CD14-positive monocyte (primary cell): Measurements from ENCODE around the gene SPRY4. TPM values are rescaled to one million over a fixed set of nuclear protein-coding genes. Genes with fewer than 3 reads are reported as not detected.

Experiments used
- DNase-seq, 3 donors: peaks; one replicate each; pipeline ENCODE4 v3.0.0-alpha.2; 2011 to 2022
- H2AFZ ChIP-seq: 2 replicates; pipeline ENCODE4 v1.6.0; 2012; ENCODE audit warnings: mild to moderate bottlenecking, low read depth, low read length, inconsistent platforms; ENCODE audit not compliant: insufficient read depth, poor library complexity, severe bottlenecking
- H3K27ac ChIP-seq, 2 donors: 1 replicate in 1 of 2; 2 replicates in 1 of 2; pipeline ENCODE4 v1.5.1; 2012 to 2013; ENCODE audit warnings: low read length in 2 of 2, control low read depth in 1 of 2, inconsistent platforms in 1 of 2, low read depth in 1 of 2, mild to moderate bottlenecking in 1 of 2
- H3K27me3 ChIP-seq, 2 donors: one replicate each; pipeline versions ENCODE4 v1.6.0 to v1.6.1; 2011 to 2013; ENCODE audit warnings: low read length in 2 of 2; ENCODE audit not compliant: control insufficient read depth in 2 of 2, insufficient read depth in 2 of 2
- H3K36me3 ChIP-seq, 2 donors: replicated peaks in 1 of 2; 1 replicate in 1 of 2; 2 replicates in 1 of 2; pipeline versions ENCODE4 v1.5.1 to v1.6.1; 2012 to 2013; ENCODE audit warnings: low read length in 2 of 2, control low read depth in 1 of 2, inconsistent platforms in 1 of 2, mild to moderate bottlenecking in 1 of 2; ENCODE audit not compliant: insufficient read depth in 2 of 2, control insufficient read depth in 1 of 2
- H3K4me1 ChIP-seq, 2 donors: 1 replicate in 1 of 2; 2 replicates in 1 of 2; pipeline versions ENCODE4 v1.5.1 to v1.6.1; 2012 to 2013; ENCODE audit warnings: low read length in 2 of 2, control low read depth in 1 of 2, inconsistent platforms in 1 of 2, mild to moderate bottlenecking in 1 of 2, moderate library complexity in 1 of 2; ENCODE audit not compliant: insufficient read depth in 2 of 2, control insufficient read depth in 1 of 2
- H3K4me2 ChIP-seq: replicated peaks from 2 replicates; pipeline ENCODE3; 2012; ENCODE audit warnings: low read length, moderate library complexity, mild to moderate bottlenecking; ENCODE audit not compliant: poor library complexity, severe bottlenecking; ENCODE audit errors: extremely low read depth
- H3K4me3 ChIP-seq, 3 experiments: fragments of 200-600 bp in 1 of 3; sonication (generic) in 1 of 3; replicated peaks in 1 of 3; 1 replicate in 2 of 3; 2 replicates in 1 of 3; pipeline ENCODE4 v1.5.1; 2011 to 2013; ENCODE audit warnings: low read length in 3 of 3, mild to moderate bottlenecking in 3 of 3, control low read depth in 2 of 3, low read depth in 2 of 3, inconsistent platforms in 1 of 3, moderate library complexity in 1 of 3
- H3K79me2 ChIP-seq: 2 replicates; pipeline ENCODE4 v1.6.0; 2012; ENCODE audit warnings: mild to moderate bottlenecking, control low read depth, inconsistent platforms, low read length, moderate library complexity; ENCODE audit not compliant: insufficient read depth
- H3K9ac ChIP-seq: 2 replicates; pipeline ENCODE4 v1.6.0; 2017; ENCODE audit warnings: low read length, mild to moderate bottlenecking; ENCODE audit not compliant: insufficient read depth, poor library complexity, severe bottlenecking
- H3K9me3 ChIP-seq, 2 donors: replicated peaks in 1 of 2; 1 replicate in 1 of 2; 2 replicates in 1 of 2; pipeline versions ENCODE4 v1.5.1 to v1.6.1; 2012 to 2013; ENCODE audit warnings: low read length in 2 of 2, control low read depth in 1 of 2; ENCODE audit not compliant: control insufficient read depth in 1 of 2, insufficient read depth in 1 of 2
- H4K20me1 ChIP-seq: 2 replicates; pipeline ENCODE4 v1.6.0; 2012; ENCODE audit warnings: mild to moderate bottlenecking, low read length, control low read depth, moderate library complexity; ENCODE audit not compliant: insufficient read depth
- H3K27ac Mint-ChIP-seq, 7 donors: one replicate each; pipeline ENCODE4 v1.8.0; 2020; ENCODE audit warnings: mild to moderate bottlenecking in 7 of 7, mixed read lengths in 7 of 7, moderate library complexity in 6 of 7, inconsistent platforms in 2 of 7
- H3K27me3 Mint-ChIP-seq, 3 donors: one replicate each; pipeline ENCODE4 v1.8.0; 2021 to 2022; ENCODE audit warnings: low read depth in 3 of 3, mild to moderate bottlenecking in 3 of 3, mixed read lengths in 3 of 3, moderate library complexity in 3 of 3, inconsistent platforms in 1 of 3
- H3K36me3 Mint-ChIP-seq, 2 donors: one replicate each; pipeline ENCODE4 v1.8.0; 2020; ENCODE audit warnings: mixed read lengths in 2 of 2, inconsistent platforms in 1 of 2, mild to moderate bottlenecking in 1 of 2
- H3K4me1 Mint-ChIP-seq: one replicate; pipeline ENCODE4 v1.8.0; 2020; ENCODE audit warnings: mild to moderate bottlenecking, mixed read lengths
- H3K4me3 Mint-ChIP-seq, 2 donors: one replicate each; pipeline ENCODE4 v1.8.0; 2020; ENCODE audit warnings: mild to moderate bottlenecking in 2 of 2, mixed read lengths in 2 of 2, moderate library complexity in 1 of 2
- H3K9me3 Mint-ChIP-seq, 7 donors: one replicate each; pipeline ENCODE4 v1.8.0; 2020 to 2022; ENCODE audit warnings: mixed read lengths in 7 of 7, mild to moderate bottlenecking in 6 of 7, moderate library complexity in 6 of 7, inconsistent platforms in 2 of 7
- WGBS: methylation state at CpG from one replicate; pipeline ENCODE4 v1.1.5; 2013; ENCODE audit warnings: missing lambda C conversion rate; ENCODE audit not compliant: insufficient coverage; 5-methylcytosine and 5-hydroxymethylcytosine counted together
- intact Hi-C, 2 donors: fragments of 100-400 bp; cut with micrococcal nuclease; formaldehyde crosslinking; loops; one replicate each; pipeline versions ENCODE4 v1.15.0 to v1.15.1; 2023
- polyA plus RNA-seq, 3 donors: library from polyadenylated mRNA; depleted of rRNA in 1 of 3; unstranded in 2 of 3; stranded (reverse) in 1 of 3; fragments of 300-500 nt in 2 of 3; fragments of >200 nt in 1 of 3; fragmentation: Illumina TruSeq in 2 of 3; gene quantifications; 1 replicate in 2 of 3; 2 replicates in 1 of 3; pipeline ENCODE4 v1.2.3, GENCODE V29; 2012 to 2021
- TF ChIP-seq, protein P1 (sequence below): fragments of 200-600 bp; IDR thresholded peaks from one replicate; pipeline ENCODE4 v1.8.0; 2022; ENCODE audit warnings: antibody characterized with exemption, mild to moderate bottlenecking

The SPRY4 gene
- polyA plus RNA-seq, 3 donors, result not detected

GRCh38 chr5:142287096-142287972 is 37.5 kb downstream of the SPRY4 start:
- H3K9ac ChIP-seq, result no peak overlapping the region
- peak overlapping the region in 1 of 7 donors; percentile 77 for H3K27ac Mint-ChIP-seq

GRCh38 chr5:142286111-142286510 is 38.7 kb downstream of the SPRY4 start:
- H3K36me3 Mint-ChIP-seq, result no peaks in the 10 kb centered on the region
- Histone ChIP-seq H3K79me2 (no peaks in the 10 kb centered on the region), H3K27ac (no peak overlapping the region), H2AFZ (no peak overlapping the region), H3K4me1 (no peaks in the 10 kb centered on the region), H3K9me3 (no peaks in the 10 kb centered on the region), H3K27me3 (no peaks in the 10 kb centered on the region), H3K36me3 (no peaks in the 10 kb centered on the region), H3K4me2 (no peak overlapping the region), H4K20me1 (no peaks in the 10 kb centered on the region), H3K9ac (no peak overlapping the region), H3K4me3 (no peak overlapping the region)
- no peak overlapping the region for H3K27ac Mint-ChIP-seq
- 78% methylated on average over 7 of the region's 12 CpGs for WGBS
- intact Hi-C loops, result no loop called here
- DNase-seq, result no peak
- H3K27me3 Mint-ChIP-seq, result peaks cover 7 to 23% (median 17%) of the 10 kb centered on the region in 3 donors
- H3K9me3 Mint-ChIP-seq, result no peaks in the 10 kb centered on the region
- TF ChIP-seq, protein P1, sequence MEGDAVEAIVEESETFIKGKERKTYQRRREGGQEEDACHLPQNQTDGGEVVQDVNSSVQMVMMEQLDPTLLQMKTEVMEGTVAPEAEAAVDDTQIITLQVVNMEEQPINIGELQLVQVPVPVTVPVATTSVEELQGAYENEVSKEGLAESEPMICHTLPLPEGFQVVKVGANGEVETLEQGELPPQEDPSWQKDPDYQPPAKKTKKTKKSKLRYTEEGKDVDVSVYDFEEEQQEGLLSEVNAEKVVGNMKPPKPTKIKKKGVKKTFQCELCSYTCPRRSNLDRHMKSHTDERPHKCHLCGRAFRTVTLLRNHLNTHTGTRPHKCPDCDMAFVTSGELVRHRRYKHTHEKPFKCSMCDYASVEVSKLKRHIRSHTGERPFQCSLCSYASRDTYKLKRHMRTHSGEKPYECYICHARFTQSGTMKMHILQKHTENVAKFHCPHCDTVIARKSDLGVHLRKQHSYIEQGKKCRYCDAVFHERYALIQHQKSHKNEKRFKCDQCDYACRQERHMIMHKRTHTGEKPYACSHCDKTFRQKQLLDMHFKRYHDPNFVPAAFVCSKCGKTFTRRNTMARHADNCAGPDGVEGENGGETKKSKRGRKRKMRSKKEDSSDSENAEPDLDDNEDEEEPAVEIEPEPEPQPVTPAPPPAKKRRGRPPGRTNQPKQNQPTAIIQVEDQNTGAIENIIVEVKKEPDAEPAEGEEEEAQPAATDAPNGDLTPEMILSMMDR, result no peak
- H3K4me3 Mint-ChIP-seq, result no peak overlapping the region
- peaks cover 4% of the 10 kb centered on the region for H3K4me1 Mint-ChIP-seq

More at GRCh38 chr5:142287096-142287972, 37.5 kb downstream of the SPRY4 start:
- H3K36me3 ChIP-seq, result no peaks in the 10 kb centered on the region
- H3K4me1 ChIP-seq, result no peaks in the 10 kb centered on the region
- DNase-seq, result no peak
- H3K4me3 ChIP-seq, result no peak overlapping the region
- H3K79me2 ChIP-seq, result no peaks in the 10 kb centered on the region
- Mint-ChIP-seq H3K36me3 (no peaks in the 10 kb centered on the region), H3K4me3 (peak overlapping the region in 1 of 2 donors; percentile 50), H3K4me1 (peaks cover 4% of the 10 kb centered on the region), H3K27me3 (peaks cover 7 to 25% (median 18%) of the 10 kb centered on the region in 3 donors), H3K9me3 (no peaks in the 10 kb centered on the region)
- TF ChIP-seq, protein P1, result no peak
- no peaks in the 10 kb centered on the region for H4K20me1 ChIP-seq
- H3K27ac ChIP-seq, result no peak overlapping the region
- H3K4me2 ChIP-seq, result no peak overlapping the region
- 58% methylated on average over 14 of the region's 17 CpGs for WGBS
- no peak overlapping the region for H2AFZ ChIP-seq
- H3K27me3 ChIP-seq, result peaks cover 0 to 3% of the 10 kb centered on the region in 2 donors
- no peaks in the 10 kb centered on the region for H3K9me3 ChIP-seq
- intact Hi-C loops, result no loop called here
